A673 (cell line): ENCODE measurements around the gene PRKACB. TPM values are rescaled to one million over a fixed set of nuclear protein-coding genes. Genes with fewer than 3 reads are reported as not detected.

Experiments
- BruUV-seq: library from RNA; stranded (reverse); fragments of 400-500 nt; replicated peaks from 2 replicates; lab custom pipeline; 2021; lab: Mats Ljungman, UMichigan
- CTCF ChIA-PET: fragments of 300-600 bp; sonication (Branson Sonifier 250); formaldehyde crosslinking; loops from one replicate; lab custom pipeline; 2022; ENCODE audit warnings: antibody characterized with exemption; lab: Charles Lee
- POLR2A ChIA-PET: fragments of 300-600 bp; sonication (Branson Sonifier 250); formaldehyde crosslinking; loops from one replicate; lab custom pipeline; 2022; ENCODE audit warnings: antibody characterized with exemption; ENCODE audit not compliant: low non-redundant PET; lab: Charles Lee
- DNase-seq: peaks from one replicate; pipeline ENCODE4 v3.0.0-alpha.2; 2015; ENCODE audit warnings: low spot score
- H3K27ac ChIP-seq: fragments of 200-600 bp; sonication (generic); 2 replicates; pipeline ENCODE4 v1.5.1; 2016; ENCODE audit warnings: mixed run types, low read depth, mild to moderate bottlenecking, mixed read lengths, antibody characterized with exemption, low read length; ENCODE audit not compliant: poor library complexity, severe bottlenecking
- H3K27me3 ChIP-seq: fragments of 200-600 bp; sonication (generic); replicated peaks from 2 replicates; pipeline ENCODE4 v1.6.1; 2017; ENCODE audit warnings: mixed run types, low read depth, mild to moderate bottlenecking, mixed read lengths, antibody characterized with exemption, low read length; ENCODE audit not compliant: insufficient read depth, poor library complexity
- H3K36me3 ChIP-seq: fragments of 200-600 bp; sonication (generic); 2 replicates; pipeline ENCODE4 v1.6.1; 2016; ENCODE audit warnings: mixed run types, mild to moderate bottlenecking, mixed read lengths, antibody characterized with exemption, low read length; ENCODE audit not compliant: insufficient read depth, poor library complexity, severe bottlenecking
- H3K4me1 ChIP-seq: fragments of 200-600 bp; sonication (generic); 2 replicates; pipeline ENCODE4 v1.6.1; 2017; ENCODE audit warnings: mixed run types, mild to moderate bottlenecking, mixed read lengths, antibody characterized with exemption, low read length; ENCODE audit not compliant: insufficient read depth, poor library complexity, severe bottlenecking
- H3K4me3 ChIP-seq: fragments of 200-600 bp; sonication (generic); 2 replicates; pipeline ENCODE4 v1.5.1; 2016; ENCODE audit warnings: low read depth, mixed run types, mild to moderate bottlenecking, mixed read lengths, low read length; ENCODE audit not compliant: poor library complexity, severe bottlenecking
- H3K9me3 ChIP-seq: fragments of 200-600 bp; sonication (generic); 2 replicates; pipeline ENCODE4 v1.6.1; 2016; ENCODE audit warnings: mixed run types, low read depth, mild to moderate bottlenecking, mixed read lengths, antibody characterized with exemption, low read length; ENCODE audit not compliant: poor library complexity, severe bottlenecking
- CTCF ChIP-seq: fragments of 300-800, 200-600 bp; sonication (generic); conservative IDR thresholded peaks from 2 replicates; pipeline ENCODE4 v1.5.1; 2017; ENCODE audit warnings: low read depth, mild to moderate bottlenecking, antibody characterized with exemption, low read length, moderate library complexity, mixed read lengths
- EZH2 ChIP-seq: fragments of 200-600 bp; sonication (generic); IDR thresholded peaks from 2 replicates; pipeline ENCODE4 v1.6.1; 2017; ENCODE audit warnings: borderline replicate concordance, low read depth, mild to moderate bottlenecking, mixed read lengths, antibody characterized with exemption, low read length; ENCODE audit not compliant: poor library complexity, severe bottlenecking
- intact Hi-C: fragments of 100-400 bp; cut with micrococcal nuclease; formaldehyde crosslinking; loops from one replicate; pipeline ENCODE4 v1.10.0; 2022; ENCODE audit not compliant: unreplicated experiment
- total RNA-seq: library from RNA; stranded (reverse); gene quantifications from 2 replicates; pipeline ENCODE4 v1.2.3, GENCODE V29; 2021

PRKACB gene
- total RNA-seq, 1 experiment from 2014 or later: 39.6 TPM

DNA sequence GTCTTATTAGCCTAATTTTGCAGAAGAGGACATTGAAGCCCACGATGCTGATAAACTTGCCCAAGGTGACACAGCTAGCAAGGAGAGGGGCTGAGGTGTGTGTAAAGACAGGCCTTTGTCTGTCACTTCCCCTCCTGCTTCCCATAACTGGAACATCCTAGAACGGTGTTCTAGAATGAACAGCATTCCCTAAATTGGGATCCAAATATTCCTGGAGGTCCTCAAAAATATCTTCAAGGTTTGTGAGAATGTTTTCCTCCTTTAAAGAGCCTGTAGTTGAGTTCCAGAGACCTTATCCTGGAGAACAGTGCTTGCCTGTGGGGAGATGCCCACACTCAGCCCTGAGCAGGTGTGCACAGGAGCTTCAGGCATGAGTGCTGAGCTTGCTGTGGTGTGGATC, 115.9 kb downstream of the PRKACB start:
- DNase-seq: no peak
- Histone ChIP-seq H3K4me3 (no peak overlapping the region), H3K9me3 (no peaks in the 10 kb centered on the region), H3K36me3 (no peaks in the 10 kb centered on the region), H3K27me3 (no peaks in the 10 kb centered on the region), H3K4me1 (no peaks in the 10 kb centered on the region), H3K27ac (no peak overlapping the region)
- no TSS peak for BruUV-seq
- intact Hi-C loops: no loop called here
- TF ChIP-seq EZH2: no peak
- TF ChIP-seq CTCF: no peak
- POLR2A ChIA-PET: no interaction called here
- CTCF ChIA-PET: no interaction called here

GRCh38 chr1:84260852-84261518, 116.9 kb downstream of the PRKACB start:
- no peak for TF ChIP-seq CTCF
- no peak for TF ChIP-seq EZH2
- no peak for DNase-seq
- CTCF ChIA-PET: no interaction called here

DNA sequence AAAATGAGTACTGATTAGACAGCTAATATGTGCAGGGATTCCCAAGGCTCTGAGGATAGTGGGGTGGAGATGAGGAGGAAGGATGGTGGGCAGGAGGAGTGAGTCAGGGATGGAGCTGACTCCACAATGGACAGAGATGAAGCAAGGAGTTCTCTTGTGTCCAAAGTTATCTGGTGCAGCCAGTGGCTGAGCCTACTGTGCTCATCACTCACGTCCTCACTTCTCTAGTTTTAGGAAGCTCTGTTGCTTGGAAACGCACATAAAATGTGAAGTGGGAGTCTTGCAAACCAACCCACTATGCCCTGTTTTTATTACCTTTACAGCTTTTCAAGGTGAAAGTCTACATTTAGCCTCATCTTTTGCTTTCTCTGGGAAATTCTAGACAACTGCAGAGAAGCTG, 120.9 kb downstream of the PRKACB start:
- Histone ChIP-seq H3K36me3 (no peaks in the 10 kb centered on the region), H3K4me3 (no peak overlapping the region), H3K27ac (no peak overlapping the region), H3K4me1 (no peaks in the 10 kb centered on the region), H3K27me3 (no peaks in the 10 kb centered on the region), H3K9me3 (no peaks in the 10 kb centered on the region)
- DNase-seq: no peak
- CTCF ChIA-PET: no interaction called here
- intact Hi-C loops: no loop called here
- POLR2A ChIA-PET: no interaction called here
- TF ChIP-seq EZH2 (no peak), CTCF (no peak)
- no TSS peak for BruUV-seq

More at GRCh38 chr1:84260852-84261518, 116.9 kb downstream of the PRKACB start:
- Histone ChIP-seq H3K36me3 (no peaks in the 10 kb centered on the region), H3K27ac (no peak overlapping the region), H3K27me3 (no peaks in the 10 kb centered on the region), H3K4me1 (no peaks in the 10 kb centered on the region), H3K4me3 (no peak overlapping the region), H3K9me3 (no peaks in the 10 kb centered on the region)
- POLR2A ChIA-PET: no interaction called here
- intact Hi-C loops: no loop called here
- no TSS peak for BruUV-seq
